Measurements from ENCODE around the gene ALPI. TPM values are rescaled to one million over a fixed set of nuclear protein-coding genes. Genes with fewer than 3 reads are reported as not detected.
A peak's percentile ranks its signal among the peaks of the same experiment; 100 is the strongest.

The ALPI gene
- total RNA-seq, 1 experiment from 2014 or later: not detected

- H3K27ac ChIP-seq: no peak overlapping the region
- no peak overlapping the region for H3K4me3 ChIP-seq
- no peaks in the 10 kb centered on the region for H3K27me3 ChIP-seq (ENCODE audit: insufficient read depth, low read depth)
- DNase-seq: no peak
- H3K79me2 ChIP-seq (ENCODE audit: low read depth): no peaks in the 10 kb centered on the region
- POLR2A ChIA-PET (ENCODE audit: unreplicated experiment): interaction anchor here (1.1 kb wide), 1 partner anchor 32 kb away, joined by 5 read pairs; no protein-coding TSS in a partner anchor
- TF ChIP-seq CTCF (conservative IDR thresholded peaks at IDR 0.05) (no peak), EZH2 (IDR thresholded peaks at IDR 0.05; ENCODE audit: low read depth) (no peak)
- no peaks in the 10 kb centered on the region for H3K9me2 ChIP-seq (ENCODE audit: insufficient read depth)
- no peak overlapping the region for H3K4me2 ChIP-seq
- CTCF ChIA-PET: interaction anchor here (0.8 kb wide), 1 partner anchor 49 kb away, joined by 3 read pairs; no protein-coding TSS in a partner anchor
- intact Hi-C loops (cut with micrococcal nuclease; ENCODE audit: unreplicated experiment): no loop called here
- BruUV-seq (replicated peaks): no TSS peak
- H4K20me1 ChIP-seq (ENCODE audit: insufficient read depth): no peaks in the 10 kb centered on the region
- H3K36me3 ChIP-seq (ENCODE audit: low read depth): no peaks in the 10 kb centered on the region
- H2AFZ ChIP-seq: no peak overlapping the region
- H3K4me1 ChIP-seq (replicated peaks; ENCODE audit: insufficient read depth): peaks cover 11% of the 10 kb centered on the region
- H3F3A ChIP-seq (ENCODE audit: insufficient read depth, low read depth): peaks cover 11% of the 10 kb centered on the region; the same call in 1 of the 2 replicates
- no peaks in the 10 kb centered on the region for H3K9me3 ChIP-seq (ENCODE audit: insufficient read depth, low read depth)
Observed at GRCh38 chr2:232417489-232417888, 38.5 kb upstream of the ALPI start.

- Histone ChIP-seq H3K4me2 (no peak overlapping the region), H2AFZ (no peak overlapping the region), H3K27me3 (ENCODE audit: insufficient read depth, low read depth) (no peaks in the 10 kb centered on the region), H3K79me2 (ENCODE audit: low read depth) (no peaks in the 10 kb centered on the region), H3K9me2 (ENCODE audit: insufficient read depth) (no peaks in the 10 kb centered on the region), H4K20me1 (ENCODE audit: insufficient read depth) (no peaks in the 10 kb centered on the region), H3K9me3 (ENCODE audit: insufficient read depth, low read depth) (0 out of 2 replicates have a peak, but pooled peaks cover 3% of the 10 kb centered on the region), H3K36me3 (ENCODE audit: low read depth) (no peaks in the 10 kb centered on the region), H3K27ac (no peak overlapping the region), H3F3A (ENCODE audit: insufficient read depth, low read depth) (peaks cover 16% of the 10 kb centered on the region; the same call in 1 of the 2 replicates), H3K4me1 (replicated peaks; ENCODE audit: insufficient read depth) (peaks cover 11% of the 10 kb centered on the region), H3K4me3 (no peak overlapping the region)
- intact Hi-C loops (cut with micrococcal nuclease; ENCODE audit: unreplicated experiment): no loop called here
- ChIA-PET POLR2A (ENCODE audit: unreplicated experiment) (interaction anchor here (1.1 kb wide), 1 partner anchor 32 kb away, joined by 5 read pairs; no protein-coding TSS in a partner anchor), CTCF (interaction anchor here (0.8 kb wide), 1 partner anchor 50 kb away, joined by 3 read pairs; no protein-coding TSS in a partner anchor)
- BruUV-seq (replicated peaks): no TSS peak
- no peak for DNase-seq
- TF ChIP-seq EZH2 (IDR thresholded peaks at IDR 0.05; ENCODE audit: low read depth) (no peak), CTCF (conservative IDR thresholded peaks at IDR 0.05) (no peak)
Observed at GRCh38 chr2:232418056-232418455, 37.9 kb upstream of the ALPI start.

GRCh38 chr2:232418466-232419244 lies 37.3 kb upstream of the ALPI start:
- H3K27ac ChIP-seq: no peak overlapping the region
- ChIA-PET POLR2A (ENCODE audit: unreplicated experiment) (no interaction called here), CTCF (no interaction called here)
- H3K27me3 ChIP-seq (ENCODE audit: insufficient read depth, low read depth): no peaks in the 10 kb centered on the region
- peaks cover 19% of the 10 kb centered on the region; the same call in 1 of the 2 replicates for H3F3A ChIP-seq (ENCODE audit: insufficient read depth, low read depth)
- no peaks in the 10 kb centered on the region for H3K36me3 ChIP-seq (ENCODE audit: low read depth)
- H3K4me2 ChIP-seq: no peak overlapping the region
- intact Hi-C loops (cut with micrococcal nuclease; ENCODE audit: unreplicated experiment): no loop called here
- peak in 1 of 2 experiments; percentile 38 for DNase-seq
- no peaks in the 10 kb centered on the region for H3K9me2 ChIP-seq (ENCODE audit: insufficient read depth)
- H3K79me2 ChIP-seq (ENCODE audit: low read depth): no peaks in the 10 kb centered on the region
- H3K4me1 ChIP-seq (replicated peaks; ENCODE audit: insufficient read depth): peaks cover 11% of the 10 kb centered on the region
- BruUV-seq (replicated peaks): no TSS peak
- no peak overlapping the region for H2AFZ ChIP-seq
- TF ChIP-seq CTCF (conservative IDR thresholded peaks at IDR 0.05) (no peak), EZH2 (IDR thresholded peaks at IDR 0.05; ENCODE audit: low read depth) (no peak)
- H4K20me1 ChIP-seq (ENCODE audit: insufficient read depth): no peaks in the 10 kb centered on the region
- H3K4me3 ChIP-seq: no peak overlapping the region
- H3K9me3 ChIP-seq (ENCODE audit: insufficient read depth, low read depth): 0 out of 2 replicates have a peak, but pooled peaks cover 3% of the 10 kb centered on the region

Measured in PC-9 (cell line).